ENCODE data around the gene ZFAND3. TPM values are rescaled to one million over a fixed set of nuclear protein-coding genes. Genes with fewer than 3 reads are reported as not detected.

The ZFAND3 gene
- total and polyA plus RNA-seq, 2 of the 4 experiments (the other 2 are of a cell fraction) = 10.9 to 26.7 TPM

- Histone ChIP-seq H3K9me3 (ENCODE audit: control insufficient read depth, insufficient read depth, low read length) (no peaks in the 10 kb centered on the region), H3K9ac (ENCODE audit: low read depth, low read length) (no peak overlapping the region), H3K4me3 (ENCODE audit: insufficient read depth, low read depth, low read length) (no peak overlapping the region), H2BK15ac (ENCODE audit: low read depth, low read length) (no peak overlapping the region), H2BK5ac (ENCODE audit: low read depth, low read length, poor library complexity, severe bottlenecking) (no peak overlapping the region), H3K79me1 (ENCODE audit: low read depth in 1 of 2, low read length in 2 of 2) (no peaks in the 10 kb centered on the region), H3K18ac (ENCODE audit: low read depth, low read length) (no peak overlapping the region), H2AK9ac (replicated peaks; ENCODE audit: low read depth, low read length, poor library complexity) (peak overlapping the region; percentile 77), H4K5ac (ENCODE audit: low read depth, low read length) (no peak overlapping the region), H2BK120ac (ENCODE audit: low read depth, low read length) (no peak overlapping the region), H3K56ac (ENCODE audit: extremely low read depth, insufficient read depth, low read length) (no peak overlapping the region), H3K4ac (ENCODE audit: low read depth, low read length) (no peak overlapping the region), H3K4me1 (ENCODE audit: control insufficient read depth, insufficient read depth, low read length) (no peaks in the 10 kb centered on the region), H4K91ac (ENCODE audit: insufficient read depth, low read depth, low read length) (no peak overlapping the region), H3K27ac (ENCODE audit: insufficient read depth, low read length) (no peak overlapping the region), H4K8ac (ENCODE audit: low read depth in 2 of 2, low read length in 2 of 2) (no peak overlapping the region), H3K9me1 (ENCODE audit: insufficient read depth, low read length) (peaks cover 12% of the 10 kb centered on the region), H3K36me3 (ENCODE audit: control insufficient read depth, insufficient read depth, low read length) (peaks cover 2% of the 10 kb centered on the region; the same call in 1 of the 2 replicates), H2BK20ac (ENCODE audit: low read depth, low read length) (no peak overlapping the region), H3K27me3 (ENCODE audit: control insufficient read depth, insufficient read depth, low read length) (no peaks in the 10 kb centered on the region), H3K4me2 (ENCODE audit: low read depth, low read length) (no peak overlapping the region), H4K20me1 (ENCODE audit: insufficient read depth, low read length) (no peaks in the 10 kb centered on the region; the same call in 1 of the 2 replicates), H3K14ac (replicated peaks; ENCODE audit: low read depth, low read length) (no peak overlapping the region), H2AFZ (replicated peaks; ENCODE audit: low read length, poor library complexity) (no peak overlapping the region), H3K23ac (ENCODE audit: low read depth, low read length) (no peak overlapping the region), H2AK5ac (ENCODE audit: low read depth, low read length) (no peak overlapping the region)
- WGBS, 2 experiments (ENCODE audit: extremely low coverage in 2 of 2, insufficient read length in 1 of 2) = 70% methylated on average over 7 of the region's 8 CpGs; no CpG with 5 or more reads in 1 of the 2 experiments
- dilution Hi-C loops (cut with HindIII; ENCODE audit: low sequenced_read_pairs, unreplicated experiment) = no loop called here
- ChIA-PET POLR2A (ENCODE audit: unreplicated experiment) (no interaction called here), CTCF (no interaction called here)
- ATAC-seq (ENCODE audit: low read depth) (no peak), DNase-seq (no peak)
- no TSS peak for BruUV-seq (replicated peaks)
- no peak for TF ChIP-seq NFE2L2 (IDR thresholded peaks at IDR 0.05; ENCODE audit: low read depth, low read length)
- no peak for TF ChIP-seq FOS (IDR thresholded peaks at IDR 0.05; ENCODE audit: low read depth, low read length)
- TF ChIP-seq USF2 (IDR thresholded peaks at IDR 0.05; ENCODE audit: low read depth, low read length) = no peak
- TF ChIP-seq RCOR1 (IDR thresholded peaks at IDR 0.05; ENCODE audit: insufficient replicate concordance, low read length) = no peak
- TF ChIP-seq MAFK (IDR thresholded peaks at IDR 0.05; ENCODE audit: low read depth, low read length) = no peak
- TF ChIP-seq CEBPB (IDR thresholded peaks at IDR 0.05; ENCODE audit: low read depth, low read length) = no peak
- no peak for TF ChIP-seq BHLHE40 (IDR thresholded peaks at IDR 0.05; ENCODE audit: low read depth, low read length)
- no peak for TF ChIP-seq MAZ (IDR thresholded peaks at IDR 0.05; ENCODE audit: borderline replicate concordance, low read depth, low read length)
- TF ChIP-seq RAD21 (IDR thresholded peaks at IDR 0.05; ENCODE audit: low read length) = no peak
- TF ChIP-seq CHD1 (IDR thresholded peaks at IDR 0.05; ENCODE audit: low read depth, low read length) = no peak
- TF ChIP-seq ELK1 (IDR thresholded peaks at IDR 0.05; ENCODE audit: borderline replicate concordance, low read depth, low read length) = no peak
- TF ChIP-seq SMC3 (IDR thresholded peaks at IDR 0.05; ENCODE audit: low read depth, low read length) = no peak
- in situ Hi-C loops (cut with MboI; ENCODE audit: low sequenced_read_pairs) = no loop called here
- intact Hi-C loops (cut with micrococcal nuclease) = no loop called here
Observed at GRCh38 chr6:38187325-38187724, 367.8 kb downstream of the ZFAND3 start.

Data from IMR-90 (cell line).